HG02642 (cell line): Measurements from ENCODE around the gene LCNL1.

Source experiments
- ATAC-seq: cut with Tn5 transposase; IDR thresholded peaks from one replicate; pipeline ENCODE4 v1.9.1; 2021; ENCODE audit warnings: mild to moderate bottlenecking; ENCODE audit not compliant: unreplicated experiment, poor library complexity

LCNL1 gene

DNA sequence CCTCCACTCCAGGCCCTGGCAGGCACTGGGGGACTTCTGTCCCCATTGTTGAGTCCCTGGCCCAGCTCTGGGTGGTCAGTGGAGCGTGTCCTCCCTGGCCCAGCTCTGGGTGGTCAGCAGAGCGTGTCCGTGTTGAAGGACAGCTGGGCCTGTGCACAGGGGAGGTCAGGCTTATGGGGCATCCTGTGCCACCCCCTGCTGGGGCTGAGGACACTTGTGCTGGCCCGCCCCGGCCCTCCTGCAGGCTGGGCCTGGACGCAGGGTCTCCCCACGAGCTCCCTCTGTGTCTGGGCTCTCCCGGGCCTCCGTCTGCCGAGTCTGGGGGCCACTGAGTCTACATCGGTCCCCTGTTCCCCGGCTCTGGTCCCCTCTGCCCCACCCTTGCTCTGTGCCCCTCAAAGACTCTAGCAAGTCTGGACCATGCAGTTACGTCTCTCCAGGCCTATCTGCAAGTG, 25.1 kb downstream of the LCNL1 start:
- no peak for ATAC-seq

DNA sequence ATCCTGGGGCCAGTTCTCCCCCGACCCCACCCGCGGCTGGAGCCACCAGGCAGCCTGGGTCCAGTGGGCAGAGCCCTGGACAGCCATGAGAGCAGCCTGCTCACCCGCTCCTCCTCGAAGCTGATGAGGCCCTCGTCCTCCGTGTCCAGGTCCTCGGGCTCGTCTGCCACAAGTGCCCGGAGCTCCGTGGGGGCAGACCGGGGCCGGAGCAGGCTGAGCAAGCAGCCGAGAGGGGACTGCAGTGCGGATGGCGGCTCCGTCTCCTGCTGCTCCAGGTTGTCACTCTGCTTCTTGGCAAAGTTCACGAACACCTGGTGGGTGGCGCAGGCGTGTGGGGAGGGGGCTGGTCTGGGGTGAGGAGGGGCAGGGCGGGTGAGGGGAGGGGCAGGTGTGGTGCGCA, 25.5 kb downstream of the LCNL1 start:
- no peak for ATAC-seq

- ATAC-seq = no peak
Measured at GRCh38 chr9:137009217-137009616, 26.4 kb downstream of the LCNL1 start.

- ATAC-seq = no peak
Measured at GRCh38 chr9:137009938-137010732, 27.3 kb downstream of the LCNL1 start.

GRCh38 chr9:137011156-137011555, 28.4 kb downstream of the LCNL1 start:
- no peak for ATAC-seq

GRCh38 chr9:137011907-137012675, 29.3 kb downstream of the LCNL1 start:
- no peak for ATAC-seq

- ATAC-seq = no peak
Measured at GRCh38 chr9:137012694-137013570, 30.1 kb downstream of the LCNL1 start.

GRCh38 chr9:137013571-137013940, 30.8 kb downstream of the LCNL1 start:
- no peak for ATAC-seq

- ATAC-seq = no peak
Measured at GRCh38 chr9:137014166-137014565, 31.4 kb downstream of the LCNL1 start.

GRCh38 chr9:137014776-137015539, 32.2 kb downstream of the LCNL1 start:
- ATAC-seq = no peak

DNA sequence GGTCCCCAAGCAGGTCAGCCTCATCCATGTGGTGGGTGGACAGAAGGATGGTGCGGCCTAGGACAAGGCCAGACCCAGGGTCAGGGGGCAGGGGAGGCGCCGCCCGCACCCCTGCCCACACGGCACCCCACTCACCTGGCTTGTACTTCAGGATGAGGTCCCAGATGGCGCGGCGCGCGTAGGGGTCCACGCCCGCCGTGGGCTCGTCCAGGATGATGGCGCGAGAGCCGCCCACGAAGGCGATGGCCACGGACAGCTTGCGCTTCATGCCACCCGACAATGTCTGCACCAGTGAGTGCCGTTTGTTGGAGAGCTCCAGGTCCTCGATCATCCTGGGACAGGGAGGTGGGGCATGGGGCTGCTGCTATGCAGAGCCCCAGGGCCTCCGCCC, 32.7 kb downstream of the LCNL1 start:
- no peak for ATAC-seq

- ATAC-seq = no peak
Measured at GRCh38 chr9:137015976-137016375, 33.2 kb downstream of the LCNL1 start.

GRCh38 chr9:137016436-137016835, 33.6 kb downstream of the LCNL1 start:
- ATAC-seq = no peak

- ATAC-seq = no peak
Measured at GRCh38 chr9:137017071-137017470, 34.3 kb downstream of the LCNL1 start.

DNA sequence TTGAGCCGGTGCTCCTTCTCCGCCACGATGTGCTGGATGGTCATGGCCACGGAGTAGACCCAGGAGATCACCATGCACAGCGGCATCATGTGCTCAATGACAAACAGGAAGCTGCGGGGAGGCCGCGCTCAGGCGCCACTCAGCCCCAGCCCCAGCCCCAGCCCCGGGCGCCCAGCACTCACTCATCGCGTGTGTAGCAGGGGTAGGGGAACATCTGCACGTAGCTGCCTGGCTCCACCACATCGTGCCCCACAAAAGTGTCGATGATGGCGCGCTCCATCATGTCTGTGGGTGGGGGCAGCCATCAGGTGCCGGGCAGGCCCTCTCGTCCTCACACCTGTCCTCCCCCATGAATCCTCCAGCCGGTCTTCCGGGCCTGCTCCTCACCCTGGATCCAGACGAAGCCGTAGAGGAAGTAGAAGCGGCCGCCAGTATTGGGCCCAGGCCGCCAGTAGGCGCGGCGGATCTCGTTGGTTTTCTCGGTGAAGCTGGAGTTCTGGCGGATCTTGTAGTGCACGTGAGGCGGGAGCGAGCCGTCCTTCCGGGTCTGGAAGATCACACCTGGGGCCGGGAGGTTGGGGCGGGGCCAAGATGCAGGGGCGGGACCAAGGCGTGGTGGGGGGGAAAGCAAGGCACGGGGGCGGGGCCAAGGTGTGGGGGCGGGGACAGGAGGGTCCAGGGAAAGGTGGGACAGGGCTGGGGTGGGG, 35.2 kb downstream of the LCNL1 start:
- ATAC-seq = no peak

- ATAC-seq = no peak
Measured at GRCh38 chr9:137018761-137019559, 36.2 kb downstream of the LCNL1 start.

GRCh38 chr9:137019891-137020683, 37.3 kb downstream of the LCNL1 start:
- no peak for ATAC-seq
